Measurements from ENCODE around the gene SEC23A.
"Not testable (repeated sequence)": the region's sequence is repeated elsewhere in the genome, so short reads cannot be mapped to it uniquely, and the experiment has no call there.

Gene SEC23A

DNA sequence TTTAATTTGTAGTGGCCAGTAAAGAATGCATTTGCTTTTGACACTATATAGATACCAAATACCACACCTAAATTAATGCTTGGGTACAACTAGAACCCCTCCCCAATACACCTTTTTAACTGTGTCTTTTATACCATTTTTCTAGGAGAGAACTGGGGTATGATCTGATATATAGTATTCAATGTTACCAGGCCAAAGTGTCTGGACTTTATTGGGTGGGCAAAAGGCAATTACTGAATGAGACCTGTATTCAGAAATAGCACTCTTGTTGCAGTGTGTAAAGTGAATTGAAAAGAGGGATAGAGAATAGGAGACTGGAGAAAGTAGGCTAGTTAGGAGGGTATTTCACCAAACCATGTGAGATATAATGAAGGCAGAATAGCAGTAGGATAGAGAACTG, 74.4 kb downstream of the SEC23A start:
- DNase-seq = no peak

DNA sequence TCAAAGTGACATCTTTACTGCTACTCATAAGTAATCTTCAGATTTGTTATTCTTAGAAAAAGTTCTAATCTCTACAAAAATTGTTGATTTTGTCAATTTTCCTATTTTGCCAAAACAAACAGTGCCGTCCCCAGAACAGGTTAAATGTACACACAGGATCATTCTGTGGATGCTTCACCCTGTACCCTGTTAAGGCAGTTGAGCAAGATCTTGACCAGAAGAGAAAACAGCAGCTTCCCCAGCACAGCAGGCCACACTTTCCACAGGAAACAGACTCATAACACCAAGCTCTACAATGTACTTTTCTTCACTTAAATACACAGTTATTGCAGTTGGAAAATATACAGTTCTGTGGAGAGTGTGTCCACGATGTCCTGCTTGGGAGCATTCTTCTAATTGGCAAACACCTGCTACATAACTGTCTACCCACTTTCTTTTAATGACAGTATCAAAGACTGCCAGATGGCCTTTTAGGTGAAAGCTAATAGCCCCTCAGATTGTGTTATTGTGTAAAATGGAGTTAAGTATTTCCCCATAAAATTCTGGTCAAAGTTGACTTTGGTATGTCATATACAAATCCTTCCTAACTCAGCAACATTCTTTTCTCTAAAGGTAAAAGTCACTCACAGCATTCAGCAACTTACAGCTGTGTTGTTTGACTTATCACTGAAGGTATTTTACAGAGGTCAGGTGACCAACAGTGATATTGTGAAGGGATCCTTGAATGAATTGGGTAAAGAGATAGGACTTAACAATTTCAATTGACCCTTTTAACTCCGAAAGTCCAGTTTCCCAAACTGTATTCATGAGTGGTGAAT, 77.0 kb downstream of the SEC23A start:
- DNase-seq = no peak

DNA sequence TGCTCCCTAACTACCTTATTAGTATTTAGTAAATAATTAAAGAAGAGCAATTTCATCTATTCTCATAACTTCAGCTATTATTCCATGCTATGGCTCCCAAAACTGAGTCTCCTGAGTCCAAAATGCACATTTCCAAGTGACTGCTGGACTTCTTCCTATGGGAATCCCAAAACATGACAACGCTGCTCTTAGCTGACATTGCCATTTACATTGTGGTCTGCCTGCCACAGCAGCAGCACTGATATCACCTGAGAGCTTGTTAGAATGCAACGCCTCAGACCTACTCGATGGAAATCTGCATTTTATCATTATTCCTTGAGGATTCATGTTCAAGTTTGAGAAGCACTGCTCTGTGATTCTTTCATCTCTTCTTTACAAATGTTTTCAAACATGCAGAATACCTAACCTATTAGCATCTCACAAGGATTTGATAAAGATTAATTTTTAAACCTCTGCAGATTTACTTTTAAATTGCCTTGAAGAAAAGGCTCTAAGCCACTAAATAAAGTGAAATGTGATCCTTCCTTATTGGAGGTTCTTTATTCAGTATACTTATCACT, 77.7 kb downstream of the SEC23A start:
- no peak for DNase-seq

DNA sequence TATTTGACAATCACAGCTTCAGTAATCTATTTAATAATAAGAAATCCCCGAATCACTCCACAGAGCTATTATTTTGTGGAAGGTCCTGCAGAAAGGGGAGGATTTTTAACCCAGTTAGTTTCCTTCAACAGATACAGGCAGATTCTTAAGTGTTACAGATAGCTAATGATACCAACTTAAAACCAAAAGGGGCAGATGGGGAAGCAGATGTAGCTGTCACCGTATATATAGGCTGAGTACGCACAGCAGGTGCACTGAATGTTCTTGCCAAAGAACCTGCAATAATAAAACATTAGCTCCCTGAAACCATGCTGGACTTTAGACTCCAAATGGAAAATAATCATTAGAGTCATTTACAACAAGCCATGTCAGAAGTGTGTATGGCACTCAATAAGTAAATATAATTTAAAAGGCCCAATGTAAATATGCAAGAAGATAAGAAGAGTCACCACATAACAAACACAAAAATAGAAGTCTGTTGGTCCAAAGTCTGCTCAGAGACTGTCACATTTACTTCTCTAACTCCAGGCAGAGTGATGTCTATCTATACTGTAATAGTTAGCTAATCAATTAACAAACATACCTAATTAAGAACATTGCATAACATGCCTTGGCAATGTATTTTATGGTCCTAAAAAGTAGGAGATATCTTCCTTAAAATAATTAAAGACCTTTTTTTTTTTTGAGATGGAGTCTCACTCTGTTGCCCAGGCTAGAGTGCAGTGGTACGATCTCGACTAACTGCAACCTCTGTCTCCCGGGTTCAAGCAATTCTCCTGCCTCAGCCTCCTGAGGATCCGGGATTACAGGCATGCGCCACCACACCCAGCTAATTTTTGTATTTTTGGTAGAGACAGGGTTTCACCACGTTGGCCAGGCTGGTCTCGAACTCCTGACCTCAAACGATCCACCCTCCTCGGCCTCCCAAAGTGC, 78.8 kb downstream of the SEC23A start:
- no peak for DNase-seq

DNA sequence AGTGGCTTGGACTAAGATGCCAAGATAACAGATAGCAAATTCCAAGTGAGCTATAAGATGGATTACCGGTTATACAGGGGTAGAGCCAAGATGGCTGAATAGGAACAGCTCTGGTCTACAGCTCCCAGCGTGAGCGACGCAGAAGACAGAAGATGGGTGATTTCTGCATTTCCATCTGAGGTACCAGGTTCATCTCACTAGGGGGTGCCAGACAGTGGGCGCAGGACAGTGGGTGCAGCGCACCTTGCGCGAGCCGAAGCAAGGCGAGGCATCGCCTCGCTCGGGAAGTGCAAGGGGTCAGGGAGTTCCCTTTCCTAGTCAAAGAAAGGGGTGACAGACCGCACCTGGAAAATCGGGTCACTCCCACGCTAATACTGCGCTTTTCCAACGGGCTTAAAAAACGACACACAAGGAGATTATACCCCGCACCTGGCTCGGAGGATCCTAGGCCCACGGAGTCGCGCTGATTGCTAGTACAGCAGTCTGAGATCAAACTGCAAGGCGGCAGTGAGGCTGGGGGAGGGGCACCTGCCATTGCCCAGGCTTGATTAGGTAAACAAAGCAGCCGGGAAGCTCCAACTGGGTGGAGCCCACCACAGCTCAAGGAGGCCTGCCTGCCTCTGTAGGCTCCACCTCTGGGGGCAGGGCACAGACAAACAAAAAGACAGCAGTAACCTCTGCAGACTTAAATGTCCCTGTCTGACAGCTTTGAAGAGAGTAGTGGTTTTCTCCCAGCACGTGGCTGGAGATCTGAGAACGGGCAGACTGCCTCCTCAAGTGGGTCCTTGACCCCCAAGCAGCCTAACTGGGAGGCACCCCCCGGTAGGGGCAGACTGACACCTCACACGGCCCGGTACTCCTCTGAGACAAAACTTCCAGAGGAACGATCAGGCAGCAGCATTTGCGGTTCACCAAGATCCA, 85.7 kb downstream of the SEC23A start:
- DNase-seq = not testable (repeated sequence)

DNA sequence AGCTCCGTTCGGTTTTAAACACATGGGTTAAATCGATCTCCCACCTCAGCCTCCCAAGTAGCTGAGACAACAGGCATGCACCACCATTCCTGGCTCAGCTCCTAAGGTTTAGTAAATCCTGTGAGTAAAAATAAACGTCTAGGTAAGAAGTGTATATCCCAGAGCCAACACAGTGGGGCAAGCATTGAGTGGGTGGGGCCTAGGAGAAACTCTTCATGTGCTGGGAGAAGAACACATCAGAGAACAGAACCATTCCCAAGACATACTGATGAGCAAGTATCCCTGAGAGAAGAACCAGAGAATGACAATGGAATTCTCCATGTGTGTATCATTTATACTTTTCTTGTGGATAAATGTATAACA, 86.3 kb downstream of the SEC23A start:
- no peak for DNase-seq

DNA sequence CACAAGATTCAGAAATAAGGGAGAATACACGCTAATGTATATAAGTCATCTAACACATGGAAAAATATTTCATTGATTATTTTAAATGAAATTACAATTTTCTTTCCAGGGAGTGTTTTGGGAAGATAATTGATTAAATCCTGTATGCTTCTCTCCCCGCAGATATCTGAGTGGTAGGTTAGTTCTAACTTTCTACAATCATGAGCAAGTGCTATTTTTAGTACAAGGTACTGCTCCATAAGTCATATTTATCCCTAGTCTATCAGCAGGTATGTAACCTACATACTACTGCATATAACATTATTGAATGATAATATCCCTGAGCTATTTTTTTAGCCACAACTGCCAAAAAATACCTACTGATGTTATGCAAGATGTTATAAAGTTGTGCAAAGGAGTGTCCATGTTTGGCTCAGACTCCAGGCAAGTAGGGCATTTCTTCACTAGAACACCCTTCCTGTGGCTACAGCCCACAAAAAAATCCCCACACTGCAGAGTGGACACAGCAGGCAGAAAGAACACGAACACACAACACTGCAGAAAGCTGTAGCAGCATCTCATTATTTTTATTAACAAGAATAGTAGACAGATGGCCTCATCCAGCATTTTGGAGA, 87.0 kb downstream of the SEC23A start:
- DNase-seq = no peak

DNA sequence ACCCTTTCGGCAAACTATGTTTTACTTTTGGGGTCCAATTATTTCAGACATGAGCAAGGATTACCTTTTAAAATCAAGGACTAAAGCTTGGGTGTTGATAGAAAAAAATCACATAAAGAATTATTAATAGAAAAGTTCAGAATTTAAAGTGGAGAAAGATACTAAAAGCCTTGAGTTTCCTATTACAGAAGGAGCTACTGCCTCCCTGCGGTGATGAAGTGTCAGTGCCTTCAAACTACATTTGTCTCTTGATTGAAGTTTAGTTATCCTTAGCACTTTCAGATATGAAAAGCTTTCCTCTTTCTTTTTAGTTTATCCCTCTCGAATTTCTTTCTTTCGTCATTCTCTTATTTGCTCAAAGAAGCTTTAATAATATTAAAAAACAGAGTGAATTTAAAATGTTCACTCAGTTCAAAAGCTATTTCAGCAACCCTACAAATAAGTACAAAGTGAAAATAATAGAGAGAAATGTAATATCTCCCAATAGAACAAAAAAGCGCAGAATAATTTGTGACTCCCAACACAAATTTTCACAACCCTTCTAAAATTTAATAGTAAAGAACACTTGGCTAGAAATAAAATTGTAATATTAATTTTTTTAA, 87.6 kb downstream of the SEC23A start:
- no peak for DNase-seq

DNA sequence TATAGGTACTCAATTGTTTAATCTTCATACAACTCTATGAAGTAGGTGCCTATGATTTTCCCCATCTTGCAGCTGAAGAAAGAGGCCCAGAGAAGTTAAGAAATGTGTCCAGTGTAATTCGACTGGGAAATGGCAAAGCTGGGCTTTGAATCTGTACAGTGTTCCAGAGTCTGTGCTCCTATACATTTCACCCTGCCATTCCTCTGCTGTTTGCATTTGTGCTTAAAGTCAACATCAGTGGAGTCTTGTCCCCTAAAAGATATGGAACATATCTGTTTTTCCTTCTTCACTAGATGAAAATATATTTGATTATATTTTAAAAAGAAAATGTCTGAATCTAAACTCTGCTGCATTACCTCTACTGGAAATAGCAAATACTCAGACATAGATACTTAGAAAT, 88.6 kb downstream of the SEC23A start:
- DNase-seq = no peak

DNA sequence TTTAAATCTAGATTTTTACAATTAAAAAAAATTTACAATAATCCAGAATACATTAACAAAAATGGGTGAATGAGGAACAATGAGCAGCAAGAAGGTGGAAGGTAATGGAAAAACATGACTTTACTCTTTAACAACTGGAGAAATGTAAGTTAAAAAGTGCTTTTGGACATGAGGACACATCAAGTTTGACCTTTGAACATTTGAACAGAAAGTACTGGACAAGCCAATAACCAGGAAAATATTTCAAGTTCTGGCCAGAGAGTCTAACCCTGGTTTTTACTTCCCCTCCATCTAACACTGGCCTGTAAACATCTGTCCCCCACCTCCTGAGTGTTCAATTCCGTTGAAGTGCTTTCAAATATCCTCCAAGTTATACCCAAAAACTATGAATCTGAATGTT, 94.1 kb downstream of the SEC23A start:
- not testable (repeated sequence) for DNase-seq

DNA sequence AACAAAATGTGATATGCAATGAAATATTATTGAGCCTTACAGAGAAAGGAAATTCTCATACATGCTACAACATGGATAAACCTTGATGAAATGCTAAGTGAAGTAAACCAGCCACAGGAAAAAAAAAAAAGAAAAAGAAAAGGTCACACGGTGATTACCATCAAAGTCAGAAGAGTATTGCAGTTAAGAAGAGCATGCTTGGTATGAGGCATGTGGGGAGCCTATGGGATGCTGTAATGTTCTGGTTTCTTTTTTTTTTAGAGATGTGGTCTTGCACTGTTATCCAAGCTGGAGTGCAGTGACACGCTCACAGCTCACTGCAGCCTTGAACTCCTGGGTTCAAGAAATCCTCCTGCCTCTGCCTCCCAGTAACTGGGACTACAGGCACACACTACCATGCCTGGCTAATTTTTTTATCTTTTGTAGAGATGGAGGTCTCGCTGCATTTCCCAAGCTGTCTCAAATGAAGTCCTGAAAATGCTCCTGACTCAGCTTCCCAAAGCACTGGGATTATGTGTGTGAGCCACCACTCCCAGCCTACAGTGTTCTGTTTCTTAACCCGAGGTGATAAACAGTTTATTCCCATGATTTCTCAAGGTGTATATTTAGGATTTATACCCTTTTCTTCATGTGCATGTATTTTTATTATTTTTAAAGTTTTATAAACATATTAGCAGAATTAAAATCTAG, 96.2 kb downstream of the SEC23A start:
- no peak for DNase-seq

DNA sequence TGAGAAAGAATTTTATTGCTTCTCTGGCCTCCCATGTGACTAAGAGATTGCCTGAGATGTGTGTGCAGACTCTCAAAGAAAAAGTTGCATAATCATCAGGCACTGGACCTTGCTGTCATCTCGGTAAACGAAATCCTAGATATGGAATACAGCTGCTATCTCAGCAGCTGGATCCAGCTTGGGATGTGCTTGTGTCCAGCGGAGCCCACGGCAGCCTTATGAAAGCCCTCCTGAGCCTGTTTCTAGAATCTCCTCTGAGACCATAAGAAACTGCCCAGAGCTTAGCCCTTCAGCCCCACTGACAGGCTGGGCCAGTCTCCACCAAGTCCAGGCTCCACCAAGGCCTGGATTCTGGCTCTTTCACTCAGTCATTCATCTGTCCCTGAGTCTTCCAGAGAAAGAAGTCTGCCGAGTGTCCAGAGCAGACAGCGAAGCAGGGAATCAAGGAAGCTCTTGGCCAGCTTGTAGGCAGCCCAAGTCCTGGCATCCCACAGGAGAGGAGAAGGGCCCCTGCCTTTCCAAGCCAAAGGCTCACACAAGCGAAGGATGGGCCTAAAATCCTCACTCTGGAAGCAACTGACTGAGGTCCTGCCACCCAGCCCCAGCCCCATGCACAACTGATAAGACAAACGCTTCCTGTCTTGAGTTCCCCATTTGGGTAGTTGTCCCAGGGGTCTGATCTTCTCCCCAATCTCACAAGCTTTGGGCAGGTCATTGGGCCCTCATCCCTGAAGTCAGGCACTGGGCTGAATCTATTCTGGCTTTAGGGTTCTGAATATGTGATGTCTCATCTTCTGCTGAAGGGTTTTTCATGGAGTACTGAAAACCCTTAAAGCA, 97.8 kb downstream of the SEC23A start:
- no peak for DNase-seq

DNA sequence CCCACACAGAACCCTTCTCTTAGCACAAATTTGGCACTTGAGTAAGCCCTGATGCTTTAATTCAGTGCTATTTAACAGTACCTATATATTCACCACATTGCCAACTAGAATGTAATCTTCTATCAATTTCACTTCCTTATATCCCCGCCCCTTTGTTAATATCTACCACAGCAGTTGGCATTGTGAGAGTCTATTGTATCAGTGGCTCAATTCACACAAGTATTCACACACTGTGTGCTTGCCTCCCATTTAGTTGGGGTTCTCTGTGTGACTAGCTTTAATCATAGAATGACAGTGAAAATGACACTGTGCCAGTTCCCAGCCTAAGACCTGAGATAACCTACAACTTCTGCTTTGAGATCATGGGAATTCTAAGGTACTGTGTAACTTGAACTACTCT, 103.1 kb downstream of the SEC23A start:
- DNase-seq = no peak

DNA sequence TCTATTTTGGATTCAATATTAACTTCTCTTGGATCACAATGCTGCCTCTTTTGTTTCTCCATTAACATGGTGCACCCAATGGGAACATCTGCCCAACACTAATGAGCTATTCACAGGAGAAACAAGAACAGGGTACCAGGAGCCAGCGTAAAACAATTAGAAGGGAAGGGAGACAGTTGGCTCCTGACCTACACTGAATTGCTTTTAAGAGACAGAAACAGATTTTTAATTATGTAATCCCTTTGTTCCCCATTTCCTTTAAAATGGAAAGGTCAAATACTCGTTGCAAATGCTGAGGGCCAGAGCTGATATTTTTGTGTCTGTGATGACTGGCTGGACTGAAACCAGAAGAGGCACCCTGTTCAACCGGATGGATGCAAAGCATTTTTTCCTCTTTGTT, 108.3 kb downstream of the SEC23A start:
- no peak for DNase-seq

DNA sequence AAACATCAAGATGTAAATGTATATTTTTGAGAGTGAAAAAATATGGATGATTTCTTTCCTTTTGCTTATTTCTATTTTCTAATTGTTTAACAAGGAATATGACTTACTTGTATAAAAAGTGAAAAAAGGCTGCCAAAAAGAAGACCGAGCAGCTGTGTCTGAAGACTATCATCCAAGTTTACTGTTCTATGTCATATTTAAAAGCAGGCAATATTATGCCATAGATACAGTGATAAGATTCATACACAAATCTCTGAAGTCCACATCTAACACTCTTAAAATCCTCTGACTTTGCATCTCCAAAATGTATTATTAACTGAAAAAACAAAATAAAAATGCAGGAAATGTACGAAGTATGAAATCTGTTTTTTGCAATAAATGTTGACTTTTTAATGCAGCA, 109.1 kb downstream of the SEC23A start:
- no peak for DNase-seq

DNA sequence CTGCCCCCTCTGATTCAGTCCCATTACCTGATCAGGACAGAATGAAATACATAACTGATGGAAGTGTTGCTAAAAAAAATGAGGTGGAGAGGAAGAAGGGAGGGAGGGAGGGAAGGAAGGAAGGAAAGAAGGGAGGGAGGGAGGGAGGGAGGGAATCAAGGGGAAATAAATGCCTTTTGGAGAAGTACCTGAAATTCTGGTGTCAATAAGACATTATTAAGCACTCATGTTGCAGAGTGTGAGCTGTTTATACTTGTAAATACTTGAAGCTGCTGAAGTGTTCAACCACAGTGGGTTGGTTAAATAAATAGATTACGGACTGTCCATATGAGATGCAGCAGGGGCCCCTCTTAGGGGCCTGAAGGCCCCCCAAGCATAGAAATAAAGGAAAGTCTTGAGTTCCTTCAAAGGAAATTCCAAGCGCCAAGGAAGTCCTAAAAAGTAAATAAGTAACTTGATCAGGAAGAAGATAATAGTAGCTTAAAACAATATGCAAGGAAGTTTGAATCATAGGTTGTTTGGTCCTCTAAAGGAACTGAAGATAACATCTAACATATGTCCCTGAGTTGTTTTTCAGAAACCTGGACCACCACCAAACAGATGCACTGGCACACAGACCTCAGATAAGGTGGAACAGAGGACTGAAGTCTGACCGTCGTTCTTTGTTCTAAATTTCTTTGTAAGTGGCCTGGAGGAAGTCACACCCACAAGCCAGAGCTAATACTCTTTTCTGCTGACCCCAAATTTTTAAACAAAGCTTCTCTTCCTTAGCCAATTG, 110.8 kb downstream of the SEC23A start:
- DNase-seq = no peak

DNA sequence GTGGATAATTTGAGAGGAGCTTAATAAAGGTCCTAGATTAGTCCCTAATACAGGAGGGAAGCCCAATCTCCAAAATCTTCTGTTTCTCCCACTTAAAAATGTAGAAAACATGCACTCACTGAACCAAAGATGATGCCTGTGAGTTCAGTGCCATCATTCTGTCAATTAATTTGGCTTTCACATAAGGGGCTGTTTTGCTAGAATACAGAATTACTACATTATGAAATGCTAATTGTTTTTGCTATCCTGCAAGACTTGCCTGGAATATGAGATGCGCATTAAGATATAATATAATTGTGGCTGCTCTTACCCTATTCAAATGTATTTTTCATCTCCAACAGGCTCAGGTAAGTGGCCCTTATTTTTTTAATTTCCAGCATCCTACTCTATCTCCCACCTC, 111.7 kb downstream of the SEC23A start:
- no peak for DNase-seq

DNA sequence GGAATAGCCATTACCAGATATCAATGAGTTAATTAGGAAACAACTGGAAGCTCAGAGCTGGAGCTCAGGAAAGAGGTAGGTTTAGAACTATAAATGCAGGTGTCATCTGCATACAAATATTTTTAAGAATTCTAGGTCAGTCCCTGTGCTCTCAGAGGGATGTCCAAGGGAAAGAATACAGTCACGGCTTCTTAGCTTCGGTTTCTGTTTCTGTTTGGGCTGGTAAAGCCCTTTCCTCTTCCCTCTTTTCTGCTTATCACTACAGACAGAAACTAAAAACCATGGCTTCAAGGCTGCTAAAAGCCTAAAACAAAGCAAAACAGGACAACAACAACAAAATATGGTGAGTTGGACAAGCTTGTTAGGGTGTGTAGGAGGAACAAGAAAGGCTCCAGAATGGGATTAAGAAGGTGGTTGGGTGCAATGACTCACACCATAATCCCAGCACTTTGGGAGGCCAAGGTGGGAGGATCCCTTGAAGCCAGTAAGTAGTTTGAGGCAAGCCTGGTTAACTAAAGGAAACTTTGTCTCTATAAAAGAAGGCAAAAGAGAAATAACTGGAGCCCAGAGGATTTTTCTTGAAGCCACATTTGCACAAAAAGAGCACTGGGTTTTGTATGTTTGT, 113.0 kb downstream of the SEC23A start:
- DNase-seq = no peak

DNA sequence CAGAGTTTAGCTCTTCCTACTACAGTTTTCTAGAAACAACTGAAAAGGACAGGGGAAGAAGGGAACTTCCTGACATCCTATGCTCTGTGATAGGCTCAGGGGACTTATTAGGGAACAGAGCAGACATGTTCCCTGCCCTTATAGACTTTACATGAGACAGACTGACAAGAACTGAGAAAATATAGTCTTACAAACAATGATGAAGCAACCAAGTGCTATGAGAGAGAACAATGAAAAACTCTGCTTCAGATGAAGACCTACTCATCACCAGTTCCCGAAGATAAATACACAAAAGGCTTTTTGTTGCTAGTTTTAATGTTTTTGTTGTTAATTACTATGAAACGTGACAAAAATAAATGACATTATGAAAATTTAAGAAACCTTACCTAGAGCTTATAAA, 115.3 kb downstream of the SEC23A start:
- no peak for DNase-seq

Measured in stimulated activated CD4-positive, alpha-beta T cell treated with anti-CD3 and anti-CD28 coated beads, Interleukin-1b, Interleukin-23, amount 100 ng/mL, for 48 hours (primary cell).